Kidney (tissue), 14 donors: ENCODE measurements around the gene EFNA3. TPM values are rescaled to one million over a fixed set of nuclear protein-coding genes. Genes with fewer than 3 reads are reported as not detected.

Experiments
- DNase-seq, 5 donors: peaks; one replicate each; pipeline ENCODE4 v3.0.0-alpha.2; 2013 to 2020
- FAIRE-seq: peaks from 2 replicates; lab custom pipeline; 2012; peaks lifted over from hg19 to GRCh38; lab: Jason Lieb, UNC
- H3K27ac ChIP-seq, 2 donors: one replicate each; pipeline ENCODE4 v1.7.0; 2013; ENCODE audit warnings: low read depth in 2 of 2, low read length in 2 of 2, inconsistent platforms in 1 of 2
- H3K27me3 ChIP-seq: one replicate; pipeline ENCODE4 v1.7.1; 2013; ENCODE audit warnings: low read length, inconsistent platforms; ENCODE audit not compliant: control insufficient read depth, insufficient read depth
- H3K36me3 ChIP-seq, 3 donors: one replicate each; pipeline versions ENCODE4 v1.7.0 to v1.7.1; 2013; ENCODE audit warnings: low read length in 3 of 3, control low read depth in 1 of 3, inconsistent platforms in 1 of 3; ENCODE audit not compliant: insufficient read depth in 3 of 3, control insufficient read depth in 2 of 3
- H3K4me1 ChIP-seq, 3 donors: one replicate each; pipeline versions ENCODE4 v1.7.0 to v1.7.1; 2013; ENCODE audit warnings: low read length in 3 of 3, inconsistent platforms in 1 of 3, low read depth in 1 of 3; ENCODE audit not compliant: control insufficient read depth in 2 of 3, insufficient read depth in 2 of 3
- H3K4me3 ChIP-seq, 3 donors: one replicate each; pipeline versions ENCODE4 v1.7.0 to v1.8.1; 2013; ENCODE audit warnings: low read length in 3 of 3, control low read depth in 1 of 3, inconsistent platforms in 1 of 3
- H3K9ac ChIP-seq, 3 donors: one replicate each; pipeline versions ENCODE4 v1.7.0 to v1.7.1; 2013; ENCODE audit warnings: low read length in 3 of 3, control low read depth in 1 of 3, inconsistent platforms in 1 of 3
- H3K9me3 ChIP-seq, 3 donors: one replicate each; pipeline versions ENCODE4 v1.7.0 to v1.7.1; 2013; ENCODE audit warnings: low read length in 3 of 3, control low read depth in 1 of 3, inconsistent platforms in 1 of 3; ENCODE audit not compliant: control insufficient read depth in 2 of 3, insufficient read depth in 1 of 3
- CTCF ChIP-seq: IDR thresholded peaks from 3 replicates; pipeline ENCODE4 v1.5.1; 2012; ENCODE audit warnings: mild to moderate bottlenecking, moderate library complexity, borderline replicate concordance; ENCODE audit not compliant: insufficient read depth; ENCODE audit errors: extremely low read depth
- intact Hi-C: fragments of 100-400 bp; cut with DNase I; formaldehyde crosslinking; loops from one replicate; pipeline ENCODE4 v1.11.1; 2022
- polyA plus RNA-seq: library from polyadenylated mRNA; stranded (reverse); fragments of 350-450 nt; fragmentation: Illumina TruSeq; extraction: RNeasy Lipid Tissue Mini Kit (QIAGEN cat#74804); gene quantifications from one replicate; pipeline ENCODE4 v1.2.3, GENCODE V29; 2014; ENCODE audit warnings: low read depth, low replicate concordance; ENCODE audit not compliant: insufficient read depth
- total RNA-seq: library from RNA; stranded (reverse); fragmentation: NEBNext Ultra II Directional; extraction: Animal tissue kit (Norgen Biotek cat#: 25700); gene quantifications from one replicate; pipeline ENCODE4 v1.2.1, GENCODE V29; 2021
- donor health status: control.
- donor health status: control.
- donor health status: control.
- donor health status: control.
- donor health status: control.
- donor health status: DM: yes; HTN: yes; CAD: no.
- donor health status: Normal renal cell carcinoma (clear cell type).

The EFNA3 gene
- total and polyA plus RNA-seq, 2 donors from 2014 or later, result 1.2 to 1.7 TPM

GRCh38 chr1:155082301-155083051 is 3.8 kb downstream of the EFNA3 start:
- DNase-seq (peak; percentile 24 to 72 (median 32)), FAIRE-seq (no peak)
- Histone ChIP-seq H3K9me3 (no peaks in the 10 kb centered on the region), H3K9ac (no peak overlapping the region), H3K27me3 (peaks cover 9% of the 10 kb centered on the region), H3K4me1 (peaks cover 3 to 34% (median 18%) of the 10 kb centered on the region in 3 donors), H3K4me3 (no peak overlapping the region), H3K36me3 (no peaks in the 10 kb centered on the region), H3K27ac (no peak overlapping the region)
- no peak for TF ChIP-seq CTCF
- intact Hi-C loops, result no loop called here

- Histone ChIP-seq H3K4me3 (no peak overlapping the region), H3K27me3 (peaks cover 9% of the 10 kb centered on the region), H3K9me3 (no peaks in the 10 kb centered on the region), H3K36me3 (no peaks in the 10 kb centered on the region), H3K9ac (peak overlapping the region in 1 of 3 donors; percentile 19), H3K27ac (no peak overlapping the region), H3K4me1 (peaks cover 3 to 32% (median 18%) of the 10 kb centered on the region in 3 donors)
- FAIRE-seq (no peak), DNase-seq (peak; percentile 28 to 82 (median 42))
- intact Hi-C loops, result no loop called here
- TF ChIP-seq CTCF, result no peak
Observed at GRCh38 chr1:155083052-155083541, 4.5 kb downstream of the EFNA3 start.

- peaks cover 9% of the 10 kb centered on the region for H3K27me3 ChIP-seq
- FAIRE-seq, result no peak
- H3K36me3 ChIP-seq, result no peaks in the 10 kb centered on the region
- no peaks in the 10 kb centered on the region for H3K9me3 ChIP-seq
- H3K4me1 ChIP-seq, result peaks cover 3 to 31% (median 18%) of the 10 kb centered on the region in 3 donors
- H3K4me3 ChIP-seq, result peak overlapping the region; percentile 49 to 86 (median 71)
- peak in 3 of 5 donors; percentile 21 to 79 (median 53) for DNase-seq
- peak overlapping the region in 1 of 3 donors; percentile 73 for H3K9ac ChIP-seq
- intact Hi-C loops, result no loop called here
- peak; percentile 15 for TF ChIP-seq CTCF
- no peak overlapping the region for H3K27ac ChIP-seq
Observed at GRCh38 chr1:155083865-155084721, 5.5 kb downstream of the EFNA3 start.
